Muscle of back (tissue), 13 donors: ENCODE results near the gene KMO. TPM values are rescaled to one million over a fixed set of nuclear protein-coding genes. Genes with fewer than 3 reads are reported as not detected.
A peak's percentile ranks its signal among the peaks of the same experiment; 100 is the strongest.

Source experiments
- DNase-seq, 3 donors: peaks; one replicate each; pipeline versions ENCODE4 v3.0.0 to v3.0.0-alpha.2; 2013
- long read RNA-seq, 9 donors: transcript quantifications; one replicate each; lab custom pipeline, GENCODE V29; 2026
- polyA plus RNA-seq, 10 donors: library from polyadenylated mRNA; unstranded; fragments of 120-200 nt; gene quantifications; one replicate each; pipeline ENCODE4 v1.2.1, GENCODE V29; 2013; ENCODE audit not compliant: insufficient read length in 10 of 10

Gene KMO
- under 1 TPM; 0.07 to 0.43 (median 0.26) TPM for polyA plus RNA-seq
- long read RNA-seq, donor 1 = 0 reads
- long read RNA-seq, donor 2 = 0 reads
- long read RNA-seq, donor 3 = 0 reads
- long read RNA-seq, donor 4, partial matches to known transcripts = 12 of 30 reads
- long read RNA-seq, donor 4, other reads (novel, unspliced or antisense) = 18 of 30 reads
- long read RNA-seq, donor 5 = 0 reads
- long read RNA-seq, donor 6 = 0 reads
- long read RNA-seq, donor 7 = 0 reads
- long read RNA-seq, donor 8, full-length matches to known transcripts = 1 of 1 reads
- long read RNA-seq, donor 8, partial matches to known transcripts = 0 of 1 reads
- long read RNA-seq, donor 8, other reads (novel, unspliced or antisense) = 0 of 1 reads
- long read RNA-seq, donor 9 = 0 reads

GRCh38 chr1:241532162-241532531, at the start of gene KMO:
KMO (plus strand) TSS chr1:241532378; CDS start chr1:241532445, 67 bp downstream.
- DNase-seq = peak in 1 of 3 donors; percentile 2

- DNase-seq = peak in 1 of 3 donors; percentile 76
These were observed 49.4 kb upstream of the KMO start for GRCh38 chr1:241482761-241483250.

- no peak for DNase-seq
These were observed 47.0 kb upstream of the KMO start for GRCh38 chr1:241485145-241485544.

GRCh38 chr1:241485554-241485992, 46.6 kb upstream of the KMO start:
- no peak for DNase-seq

GRCh38 chr1:241488739-241489138, 43.4 kb upstream of the KMO start:
- DNase-seq = no peak

- no peak for DNase-seq
These were observed 36.4 kb upstream of the KMO start for GRCh38 chr1:241495741-241496140.

GRCh38 chr1:241499910-241500309, 32.3 kb upstream of the KMO start:
- peak in 1 of 3 donors; percentile 16 for DNase-seq

GRCh38 chr1:241503444-241503843, 28.7 kb upstream of the KMO start:
- DNase-seq = no peak

GRCh38 chr1:241507189-241507863, 24.9 kb upstream of the KMO start:
- DNase-seq = no peak

GRCh38 chr1:241513378-241513777, 18.8 kb upstream of the KMO start:
- DNase-seq = no peak

- DNase-seq = peak in 1 of 3 donors; percentile 7
These were observed 13.5 kb upstream of the KMO start for GRCh38 chr1:241518476-241519307.

- DNase-seq = peak; percentile 97 to 99 (median 98)
These were observed 12.7 kb upstream of the KMO start, which contains the start of gene FH for GRCh38 chr1:241519308-241520079. FH (minus strand) TSS chr1:241519755; CDS start chr1:241519722, 33 bp downstream.

- no peak for DNase-seq
These were observed 12.1 kb upstream of the KMO start for GRCh38 chr1:241520080-241520465.

GRCh38 chr1:241521718-241522117, 10.5 kb upstream of the KMO start:
- DNase-seq = no peak

GRCh38 chr1:241525026-241525425, 7.2 kb upstream of the KMO start:
- no peak for DNase-seq

GRCh38 chr1:241527146-241527545, 5.0 kb upstream of the KMO start:
- no peak for DNase-seq

GRCh38 chr1:241531195-241532161, 700 bp upstream of the KMO start:
- peak; percentile 51 to 76 (median 56) for DNase-seq

GRCh38 chr1:241532864-241533263, 686 bp downstream of the KMO start:
- no peak for DNase-seq

GRCh38 chr1:241533326-241534115, 1.3 kb downstream of the KMO start:
- DNase-seq = no peak
